ENCODE measurements around the gene FOXR1. TPM values are rescaled to one million over a fixed set of nuclear protein-coding genes. Genes with fewer than 3 reads are reported as not detected.
A peak's percentile ranks its signal among the peaks of the same experiment; 100 is the strongest.
"Not testable (repeated sequence)": the region's sequence is repeated elsewhere in the genome, so short reads cannot be mapped to it uniquely, and the experiment has no call there.

FOXR1 gene
- total and polyA plus RNA-seq, 7 experiments from 2014 or later: not detected

- H3K4me1 ChIP-seq (ENCODE audit: control insufficient read depth in 2 of 2, insufficient read depth in 2 of 2, low read length in 2 of 2): peaks cover 28 to 29% of the 10 kb centered on the region in 2 donors
- no peak for DNase-seq
- peak overlapping the region; percentile 37 to 100 (median 98) for H3K4me3 Mint-ChIP-seq
- no peaks in the 10 kb centered on the region for H3K27me3 Mint-ChIP-seq
- peaks cover 0 to 3% (median 0%) of the 10 kb centered on the region in 3 experiments for H3K9me3 ChIP-seq (ENCODE audit: control insufficient read depth in 2 of 3, low read length in 3 of 3)
- H3K9me3 Mint-ChIP-seq: peaks cover 0 to 2% (median 0%) of the 10 kb centered on the region in 11 donors
- POLR2A ChIA-PET: interaction anchor here (0.6 to 3.8 kb wide), 12 partner anchors 9 to 150 kb away, joined by 3 to 67 read pairs (median 4); partner anchors contain the start of genes CENATAC, HMBS, SLC37A4 and VPS11
- CTCF ChIA-PET: interaction anchor here (1.0 kb wide), 1 partner anchor 108 kb away, joined by 4 read pairs; no protein-coding TSS in a partner anchor
- ATAC-seq: no peak
- peak overlapping the region; percentile 7 for H3K4me3 ChIP-seq (ENCODE audit: low read length)
- H3K4me1 Mint-ChIP-seq: peaks cover 20 to 70% (median 51%) of the 10 kb centered on the region in 7 donors
- peaks cover 10 to 53% (median 39%) of the 10 kb centered on the region in 5 donors for H3K36me3 Mint-ChIP-seq
- peak overlapping the region; percentile 98 for H3K27ac ChIP-seq (ENCODE audit: low read depth, low read length)
- no peaks in the 10 kb centered on the region for H3K27me3 ChIP-seq (ENCODE audit: control insufficient read depth in 2 of 2, insufficient read depth in 2 of 2, low read length in 2 of 2)
- intact Hi-C loops (cut with micrococcal nuclease): loop anchor here (5.0 kb wide), 3 partner anchors 151 to 444 kb away; partner anchors contain the start of genes ARCN1 (in 1 of the 2) and NLRX1 (in 1 of the 2)
- peak overlapping the region in 7 of 9 donors; percentile 31 to 100 (median 99) for H3K27ac Mint-ChIP-seq
- peaks cover 18 to 61% (median 21%) of the 10 kb centered on the region in 3 experiments for H3K36me3 ChIP-seq (ENCODE audit: control insufficient read depth in 2 of 3, insufficient read depth in 3 of 3, low read length in 3 of 3)
Observed at GRCh38 chr11:119016216-119017009, 44.9 kb downstream of the FOXR1 start.

- Mint-ChIP-seq H3K4me3 (peak overlapping the region; percentile 96 to 100 (median 98)), H3K4me1 (peaks cover 22 to 77% (median 52%) of the 10 kb centered on the region in 7 donors), H3K36me3 (peaks cover 8 to 57% (median 40%) of the 10 kb centered on the region in 5 donors), H3K27ac (peak overlapping the region; percentile 99 to 100 (median 100))
- peak in 3 of 9 donors; percentile 22 to 31 (median 25) for DNase-seq
- peak overlapping the region; percentile 98 for H3K27ac ChIP-seq (ENCODE audit: low read depth, low read length)
- ChIA-PET POLR2A (interaction anchor here (0.7 to 4.2 kb wide), 7 partner anchors 12 to 85 kb away, joined by 3 to 69 read pairs (median 9); partner anchors contain the start of genes CENATAC, HMBS and SLC37A4), CTCF (interaction anchor here (1.0 kb wide), 1 partner anchor 109 kb away, joined by 4 read pairs; no protein-coding TSS in a partner anchor)
- intact Hi-C loops (cut with micrococcal nuclease): loop anchor here (5.0 kb wide), 3 partner anchors 150 to 445 kb away; partner anchors contain the start of genes ARCN1 (in 1 of the 2) and NLRX1 (in 1 of the 2)
- not testable (repeated sequence) for H3K9me3 ChIP-seq (ENCODE audit: control insufficient read depth in 2 of 3, low read length in 3 of 3); H3K27me3 ChIP-seq (ENCODE audit: control insufficient read depth in 2 of 2, insufficient read depth in 2 of 2, low read length in 2 of 2); H3K9me3 Mint-ChIP-seq; ATAC-seq; H3K27me3 Mint-ChIP-seq
- H3K4me1 ChIP-seq (ENCODE audit: control insufficient read depth in 2 of 2, insufficient read depth in 2 of 2, low read length in 2 of 2): peaks cover 30 to 32% of the 10 kb centered on the region in 2 donors
- H3K4me3 ChIP-seq (ENCODE audit: low read length): peak overlapping the region; percentile 89
- H3K36me3 ChIP-seq (ENCODE audit: control insufficient read depth in 2 of 3, insufficient read depth in 3 of 3, low read length in 3 of 3): peaks cover 18 to 61% (median 25%) of the 10 kb centered on the region in 3 experiments
Observed at GRCh38 chr11:119017377-119017776, 45.8 kb downstream of the FOXR1 start.

DNA sequence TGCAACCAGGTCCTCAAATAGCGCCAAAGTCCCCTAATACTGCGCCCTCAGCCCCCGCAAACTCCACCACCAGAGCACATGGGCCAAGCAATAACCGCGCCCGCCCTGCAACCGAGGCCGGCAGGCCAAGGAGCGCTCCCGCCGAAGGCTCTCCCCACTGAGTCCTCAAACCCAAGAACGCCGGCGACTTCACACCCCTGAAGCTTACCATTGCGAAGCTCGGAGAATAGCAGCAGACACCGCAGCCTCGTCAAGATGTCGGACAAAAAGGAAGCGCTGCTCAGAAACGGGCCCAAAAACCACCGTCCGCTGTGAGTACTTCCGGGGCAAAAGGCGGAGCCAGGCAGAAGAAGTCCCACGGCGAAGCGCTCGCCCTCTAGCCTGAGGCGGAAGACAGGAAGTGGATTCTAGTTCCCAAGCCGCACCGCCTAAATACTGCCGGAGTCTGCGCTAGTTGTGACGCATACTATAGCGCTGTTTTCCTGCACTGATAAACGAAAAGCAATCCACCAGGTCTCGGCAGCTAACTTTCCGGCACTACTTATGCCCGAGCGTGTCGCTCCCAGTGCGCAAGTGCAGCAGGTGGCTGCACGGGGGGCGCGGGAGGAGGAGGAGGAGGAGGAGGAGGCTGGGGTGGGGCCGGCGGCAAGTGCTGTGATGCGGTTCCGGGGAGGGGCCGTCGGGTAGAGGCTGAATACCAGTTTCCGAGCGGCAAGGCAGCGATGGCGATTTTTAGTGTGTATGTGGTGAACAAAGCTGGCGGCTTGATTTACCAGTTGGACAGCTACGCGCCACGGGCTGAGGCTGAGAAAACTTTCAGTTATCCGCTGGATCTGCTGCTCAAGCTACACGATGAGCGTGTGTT, 46.7 kb downstream of the FOXR1 start, which contains the start of the genes RPS25 and TRAPPC4:
RPS25 (minus strand) TSS at position 270 of the 865 bp plus-strand sequence; CDS start at position 211, 59 bp downstream.
TRAPPC4 (plus strand) TSS at position 693 of the 865 bp plus-strand sequence; CDS start at position 723, 30 bp downstream.
- Mint-ChIP-seq H3K27ac (peak within 1 kb of the TSS; percentile 99 to 100 (median 100)), H3K36me3 (peaks cover 3 to 50% (median 36%) of the 10 kb centered on the region in 5 donors), H3K9me3 (peaks cover 0 to 2% (median 0%) of the 10 kb centered on the region in 11 donors), H3K27me3 (no peaks in the 10 kb centered on the region), H3K4me1 (peaks cover 21 to 75% (median 50%) of the 10 kb centered on the region in 7 donors), H3K4me3 (peak within 1 kb of the TSS; percentile 96 to 100 (median 98))
- intact Hi-C loops (cut with micrococcal nuclease): loop anchor here (1.0 to 5.0 kb wide), 18 partner anchors 12 to 446 kb away; partner anchors contain the start of genes CENATAC (in 2 of the 2), HINFP (in 2 of the 2), HYOU1 (in 2 of the 2) and SLC37A4 (in 2 of the 2)
- peak within 1 kb of the TSS; percentile 98 for H3K27ac ChIP-seq (ENCODE audit: low read depth, low read length)
- peak; percentile 93 for ATAC-seq
- peaks cover 21 to 60% (median 29%) of the 10 kb centered on the region in 3 experiments for H3K36me3 ChIP-seq (ENCODE audit: control insufficient read depth in 2 of 3, insufficient read depth in 3 of 3, low read length in 3 of 3)
- peaks cover 30 to 32% of the 10 kb centered on the region in 2 donors for H3K4me1 ChIP-seq (ENCODE audit: control insufficient read depth in 2 of 2, insufficient read depth in 2 of 2, low read length in 2 of 2)
- DNase-seq: peak; percentile 87 to 98 (median 96)
- ChIA-PET CTCF (interaction anchor here (0.8 to 1.7 kb wide), 5 partner anchors 12 to 188 kb away, joined by 3 to 5 read pairs (median 3); partner anchors contain the start of genes CBL and SLC37A4), POLR2A (interaction anchor here (0.6 to 4.2 kb wide), 24 partner anchors 11 to 671 kb away, joined by 3 to 69 read pairs (median 4); partner anchors contain the start of genes ARCN1, C2CD2L, CENATAC and DDX6)
- no peaks in the 10 kb centered on the region for H3K27me3 ChIP-seq (ENCODE audit: control insufficient read depth in 2 of 2, insufficient read depth in 2 of 2, low read length in 2 of 2)
- H3K9me3 ChIP-seq (ENCODE audit: control insufficient read depth in 2 of 3, low read length in 3 of 3): peaks cover 0 to 3% (median 0%) of the 10 kb centered on the region in 3 experiments
- H3K4me3 ChIP-seq (ENCODE audit: low read length): peak within 1 kb of the TSS; percentile 89

DNA sequence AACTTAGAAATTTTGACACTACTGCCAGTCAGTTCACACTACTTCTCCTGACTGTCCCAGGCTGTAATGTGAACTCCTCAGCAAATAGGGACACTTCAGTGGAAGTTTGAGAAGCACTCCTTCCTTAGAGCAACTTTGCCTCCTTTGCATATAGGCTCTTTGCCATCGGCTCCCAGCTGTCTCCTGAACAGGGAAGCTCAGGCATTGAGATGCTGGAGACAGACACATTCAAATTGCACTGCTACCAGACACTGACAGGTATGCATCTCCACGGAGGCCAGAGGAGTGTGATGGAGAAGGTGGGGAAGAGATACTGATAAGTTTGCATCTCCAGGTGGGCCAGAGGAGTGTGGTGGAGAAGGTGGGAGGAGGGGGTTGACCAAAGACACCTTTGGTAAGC, 48.4 kb downstream of the FOXR1 start:
- H3K4me3 Mint-ChIP-seq: peak overlapping the region; percentile 96 to 100 (median 98)
- peaks cover 0 to 3% (median 0%) of the 10 kb centered on the region in 3 experiments for H3K9me3 ChIP-seq (ENCODE audit: control insufficient read depth in 2 of 3, low read length in 3 of 3)
- peak overlapping the region; percentile 99 to 100 (median 100) for H3K27ac Mint-ChIP-seq
- peaks cover 21 to 64% (median 27%) of the 10 kb centered on the region in 3 experiments for H3K36me3 ChIP-seq (ENCODE audit: control insufficient read depth in 2 of 3, insufficient read depth in 3 of 3, low read length in 3 of 3)
- H3K36me3 Mint-ChIP-seq: peaks cover 3 to 44% (median 34%) of the 10 kb centered on the region in 5 donors
- H3K27ac ChIP-seq (ENCODE audit: low read depth, low read length): peak overlapping the region; percentile 98
- no peak for DNase-seq
- intact Hi-C loops (cut with micrococcal nuclease): loop anchor here (2.0 to 5.0 kb wide), 6 partner anchors 65 to 448 kb away; partner anchors contain the start of genes ARCN1 (in 1 of the 2), HMBS (in 1 of the 2), NLRX1 (in 1 of the 2) and RNF26 (in 1 of the 2)
- peaks cover 0 to 2% (median 0%) of the 10 kb centered on the region in 11 donors for H3K9me3 Mint-ChIP-seq
- no peak for ATAC-seq
- peaks cover 26 to 86% (median 62%) of the 10 kb centered on the region in 7 donors for H3K4me1 Mint-ChIP-seq
- H3K4me1 ChIP-seq (ENCODE audit: control insufficient read depth in 2 of 2, insufficient read depth in 2 of 2, low read length in 2 of 2): peaks cover 30 to 32% of the 10 kb centered on the region in 2 donors
- ChIA-PET CTCF (interaction anchor here (0.6 to 1.7 kb wide), 2 partner anchors 10 to 80 kb away, joined by 4 to 5 read pairs; partner anchors contain the start of gene SLC37A4), POLR2A (interaction anchor here (0.6 to 4.2 kb wide), 12 partner anchors 9 to 271 kb away, joined by 3 to 69 read pairs (median 4); partner anchors contain the start of genes CENATAC, HINFP, HYOU1 and SLC37A4)
- no peaks in the 10 kb centered on the region for H3K27me3 Mint-ChIP-seq
- H3K27me3 ChIP-seq (ENCODE audit: control insufficient read depth in 2 of 2, insufficient read depth in 2 of 2, low read length in 2 of 2): no peaks in the 10 kb centered on the region
- peak overlapping the region; percentile 89 for H3K4me3 ChIP-seq (ENCODE audit: low read length)

GRCh38 chr11:119021631-119022030, 50.1 kb downstream of the FOXR1 start:
- DNase-seq: no peak
- ATAC-seq: no peak
- Mint-ChIP-seq H3K4me1 (peaks cover 14 to 75% (median 54%) of the 10 kb centered on the region in 7 donors), H3K4me3 (peak overlapping the region in 9 of 10 donors; percentile 21 to 99 (median 66)), H3K27me3 (no peaks in the 10 kb centered on the region), H3K27ac (peak overlapping the region in 5 of 9 donors; percentile 20 to 76 (median 36)), H3K9me3 (peaks cover 0 to 2% (median 0%) of the 10 kb centered on the region in 11 donors), H3K36me3 (peaks cover 3 to 35% (median 28%) of the 10 kb centered on the region in 5 donors)
- ChIA-PET CTCF (no interaction called here), POLR2A (interaction anchor here (0.8 to 0.9 kb wide), 2 partner anchors 8 to 10 kb away, joined by 3 to 4 read pairs; no protein-coding TSS in a partner anchor)
- intact Hi-C loops (cut with micrococcal nuclease): no loop called here
- Histone ChIP-seq H3K4me3 (ENCODE audit: low read length) (no peak overlapping the region), H3K36me3 (ENCODE audit: control insufficient read depth in 2 of 3, insufficient read depth in 3 of 3, low read length in 3 of 3) (peaks cover 19 to 60% (median 22%) of the 10 kb centered on the region in 3 experiments), H3K27ac (ENCODE audit: low read depth, low read length) (no peak overlapping the region), H3K27me3 (ENCODE audit: control insufficient read depth in 2 of 2, insufficient read depth in 2 of 2, low read length in 2 of 2) (no peaks in the 10 kb centered on the region), H3K9me3 (ENCODE audit: control insufficient read depth in 2 of 3, low read length in 3 of 3) (peaks cover 0 to 3% (median 0%) of the 10 kb centered on the region in 3 experiments), H3K4me1 (ENCODE audit: control insufficient read depth in 2 of 2, insufficient read depth in 2 of 2, low read length in 2 of 2) (peaks cover 22 to 23% of the 10 kb centered on the region in 2 donors)

Data from naive thymus-derived CD4-positive, alpha-beta T cell (primary cell).